ENCODE results near the gene REEP6.

Gene REEP6

DNA sequence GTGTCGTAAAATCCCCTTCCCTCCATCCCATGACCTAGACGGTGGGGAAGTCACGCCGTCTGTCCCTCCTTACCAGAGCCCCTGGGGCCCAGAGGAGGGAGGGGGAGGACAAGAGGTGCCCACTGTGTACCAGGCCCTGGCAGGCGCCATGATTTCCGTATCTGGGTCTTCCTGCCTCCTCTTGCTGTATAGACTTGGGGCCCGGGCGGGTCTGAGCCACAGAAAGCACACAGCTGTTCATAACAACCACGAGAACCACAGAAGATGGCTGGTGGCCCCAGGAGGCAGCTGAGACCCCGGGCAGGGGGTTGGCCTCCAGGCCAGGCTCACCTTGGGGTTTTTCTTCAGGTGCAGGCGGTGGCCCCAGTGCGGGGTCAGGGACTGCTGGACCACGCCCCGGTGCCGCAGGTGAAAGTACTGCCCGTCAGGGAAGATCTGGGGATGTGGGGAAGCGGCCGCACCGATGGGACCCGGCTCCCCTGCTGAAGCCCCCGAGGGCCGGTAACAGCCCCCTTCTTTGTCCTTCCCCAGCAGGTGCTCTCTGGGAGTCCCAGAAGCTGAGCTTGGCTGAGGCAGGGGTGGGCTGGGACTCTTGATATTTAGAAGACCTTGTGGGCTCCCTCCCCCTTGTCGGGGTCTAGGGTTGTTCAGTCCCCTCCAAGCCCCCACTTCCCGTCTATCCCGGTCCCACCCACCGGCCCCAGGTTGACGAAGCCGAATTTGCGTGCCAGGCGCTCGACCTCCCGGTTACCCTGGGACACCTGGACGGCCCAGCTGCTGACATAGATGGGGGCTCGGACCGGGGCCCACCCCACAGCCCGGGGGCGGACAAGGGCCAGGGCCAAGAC, 1.3 kb upstream of the REEP6 start:
- TF ChIP-seq, protein P1, sequence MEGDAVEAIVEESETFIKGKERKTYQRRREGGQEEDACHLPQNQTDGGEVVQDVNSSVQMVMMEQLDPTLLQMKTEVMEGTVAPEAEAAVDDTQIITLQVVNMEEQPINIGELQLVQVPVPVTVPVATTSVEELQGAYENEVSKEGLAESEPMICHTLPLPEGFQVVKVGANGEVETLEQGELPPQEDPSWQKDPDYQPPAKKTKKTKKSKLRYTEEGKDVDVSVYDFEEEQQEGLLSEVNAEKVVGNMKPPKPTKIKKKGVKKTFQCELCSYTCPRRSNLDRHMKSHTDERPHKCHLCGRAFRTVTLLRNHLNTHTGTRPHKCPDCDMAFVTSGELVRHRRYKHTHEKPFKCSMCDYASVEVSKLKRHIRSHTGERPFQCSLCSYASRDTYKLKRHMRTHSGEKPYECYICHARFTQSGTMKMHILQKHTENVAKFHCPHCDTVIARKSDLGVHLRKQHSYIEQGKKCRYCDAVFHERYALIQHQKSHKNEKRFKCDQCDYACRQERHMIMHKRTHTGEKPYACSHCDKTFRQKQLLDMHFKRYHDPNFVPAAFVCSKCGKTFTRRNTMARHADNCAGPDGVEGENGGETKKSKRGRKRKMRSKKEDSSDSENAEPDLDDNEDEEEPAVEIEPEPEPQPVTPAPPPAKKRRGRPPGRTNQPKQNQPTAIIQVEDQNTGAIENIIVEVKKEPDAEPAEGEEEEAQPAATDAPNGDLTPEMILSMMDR (IDR thresholded peaks at IDR 0.05) = no peak

DNA sequence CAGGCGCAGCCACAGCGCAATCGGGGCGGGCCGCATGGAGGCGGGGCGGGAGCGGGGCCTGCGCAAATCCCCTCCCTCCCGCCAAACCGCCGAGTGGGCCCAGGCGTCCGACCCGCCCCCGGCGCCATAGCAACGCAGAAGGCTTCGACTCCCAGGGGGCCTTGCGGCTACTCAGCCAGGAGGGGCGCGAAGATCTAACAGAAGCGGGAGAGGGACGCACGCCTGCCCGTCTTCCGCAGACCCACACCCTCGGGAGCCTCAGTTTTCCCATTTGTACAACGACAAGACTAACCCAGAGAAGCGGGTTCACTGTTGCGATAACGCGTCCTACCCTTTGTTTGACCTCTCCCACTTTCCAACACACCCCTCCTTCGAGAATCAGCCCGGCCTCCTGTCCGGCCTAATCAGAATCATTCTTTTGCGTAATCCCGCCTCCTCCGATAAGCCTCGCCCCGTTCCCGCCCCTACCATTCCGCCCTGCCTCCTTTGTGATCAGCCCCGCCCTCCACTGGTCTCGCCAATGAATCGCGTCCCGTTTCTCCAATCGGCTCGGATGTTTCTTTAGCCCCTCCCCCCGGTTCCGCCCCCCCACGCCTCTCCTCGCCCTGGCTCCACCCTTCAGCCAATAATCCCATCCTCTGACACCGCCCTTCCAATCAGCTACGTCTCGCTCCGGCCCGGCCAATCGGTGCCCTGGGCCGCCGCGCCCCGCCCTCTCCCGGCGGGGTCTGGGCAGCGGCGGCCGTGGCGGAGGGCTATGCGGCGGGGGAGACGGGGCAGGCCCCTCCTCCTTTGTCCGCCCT, 469 bp upstream of the REEP6 start, which contains the start of gene PCSK4:
Gene PCSK4 (minus strand): TSS at position 40 of the 803 bp plus-strand sequence. CDS start 4 bp downstream, at position 36.
- TF ChIP-seq, protein P1 (IDR thresholded peaks at IDR 0.05) = no peak

DNA sequence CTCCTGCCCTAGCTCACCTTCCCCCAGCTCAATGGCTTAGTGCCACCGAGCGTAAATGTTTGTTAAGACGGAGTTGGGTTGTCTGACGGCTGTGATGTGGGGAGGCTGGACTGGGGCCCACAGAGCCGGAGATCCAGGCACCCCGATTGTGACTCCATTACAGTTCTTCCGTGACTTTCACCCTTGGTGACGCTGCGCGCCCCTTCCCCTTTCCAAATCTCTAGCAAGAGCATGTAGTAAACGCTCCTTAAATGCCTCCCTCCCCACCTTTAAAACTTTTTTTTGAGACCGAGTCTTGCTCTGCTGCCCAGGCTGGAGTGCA, 829 bp downstream of the REEP6 start:
- TF ChIP-seq, protein P1 (IDR thresholded peaks at IDR 0.05) = no peak

DNA sequence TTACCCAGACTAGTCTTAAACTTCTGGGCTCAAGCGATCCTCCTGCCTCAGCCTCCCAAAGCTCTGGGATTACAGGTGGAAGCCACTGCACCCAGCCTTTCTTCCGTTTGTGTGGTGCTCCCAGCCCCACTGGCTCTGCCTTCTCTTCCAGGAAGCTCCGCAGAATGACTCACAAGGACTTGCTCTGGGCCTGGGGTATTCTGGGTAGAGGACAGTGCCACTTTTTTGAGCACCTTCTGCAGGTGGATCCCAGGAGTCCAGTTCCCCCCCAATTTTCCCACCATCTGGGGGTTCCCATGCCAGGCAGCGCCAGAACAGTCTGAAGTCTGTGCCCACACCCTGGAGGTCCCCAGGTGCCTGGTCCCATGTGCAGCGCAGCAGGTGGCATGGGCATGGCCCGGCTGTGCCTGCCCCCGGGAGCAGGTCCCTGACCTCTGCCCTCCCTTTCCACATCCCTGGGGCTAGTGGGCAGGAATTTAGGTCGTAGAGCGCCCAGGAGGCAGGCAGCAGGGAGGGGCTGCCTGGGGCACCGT, 1.6 kb downstream of the REEP6 start:
- TF ChIP-seq, protein P1 (IDR thresholded peaks at IDR 0.05) = no peak

DNA sequence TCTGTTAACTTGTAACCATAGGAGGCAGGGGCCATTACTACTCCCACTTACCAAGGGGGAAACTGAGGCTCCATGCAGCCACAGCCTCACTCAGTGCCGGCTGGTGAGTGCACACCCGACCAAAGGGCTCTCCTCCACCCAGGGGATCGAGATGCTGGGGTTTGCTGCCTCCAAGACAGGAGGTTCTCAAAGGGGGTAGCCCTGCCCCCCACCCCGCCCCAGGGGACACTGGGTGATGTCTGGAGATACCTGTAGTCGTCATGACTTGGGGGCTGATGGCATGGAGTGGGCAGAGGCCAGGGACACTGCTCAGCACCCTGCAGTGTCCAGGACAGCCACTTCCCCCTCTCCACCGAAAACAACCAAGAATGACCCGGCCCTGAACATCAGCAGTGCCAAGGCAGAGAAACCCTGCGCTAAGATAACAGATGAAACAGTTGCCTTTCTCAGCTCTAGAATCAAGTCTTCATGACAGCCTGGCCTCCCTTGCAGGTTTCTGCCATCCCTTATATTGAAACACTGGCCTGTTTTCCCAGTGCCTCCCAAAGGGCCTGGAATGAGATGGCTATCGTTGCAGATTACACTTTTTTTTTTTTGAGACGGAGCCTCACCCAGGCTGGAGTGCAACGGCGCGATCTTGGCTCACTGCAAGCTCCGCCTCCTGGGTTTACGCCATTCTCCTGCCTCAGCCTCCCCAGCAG, 3.3 kb downstream of the REEP6 start:
- TF ChIP-seq, protein P1 (IDR thresholded peaks at IDR 0.05) = no peak

DNA sequence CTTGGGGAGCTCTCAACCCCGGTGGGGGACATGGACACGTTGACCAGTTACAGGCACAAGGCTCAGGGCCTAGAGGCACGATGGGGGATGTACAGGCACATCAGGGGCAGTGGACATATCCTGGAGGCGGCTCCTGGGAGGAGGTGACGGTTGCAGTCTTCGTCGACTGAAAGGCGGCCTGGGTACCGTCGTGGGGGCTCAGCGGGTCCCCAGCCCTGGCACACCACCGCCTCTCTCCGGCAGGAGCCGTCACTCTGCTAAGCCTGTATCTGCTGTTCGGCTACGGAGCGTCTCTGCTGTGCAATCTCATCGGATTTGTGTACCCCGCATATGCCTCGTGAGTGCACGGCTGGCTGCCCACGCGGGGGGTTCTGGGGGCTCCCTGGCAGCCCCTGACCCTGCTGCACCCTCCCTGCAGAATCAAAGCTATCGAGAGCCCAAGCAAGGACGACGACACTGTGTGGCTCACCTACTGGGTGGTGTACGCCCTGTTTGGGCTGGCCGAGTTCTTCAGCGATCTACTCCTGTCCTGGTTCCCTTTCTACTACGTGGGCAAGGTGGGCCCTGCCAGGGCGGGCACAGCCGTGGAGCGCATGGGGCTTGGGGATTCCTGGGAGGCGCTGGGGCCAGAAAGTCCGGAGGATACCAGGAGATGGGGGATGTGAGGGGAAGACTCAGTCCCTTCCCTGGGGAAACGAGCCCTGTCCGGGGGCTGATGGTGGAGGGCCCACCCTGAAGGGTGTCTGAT, 4.2 kb downstream of the REEP6 start:
- TF ChIP-seq, protein P1 (IDR thresholded peaks at IDR 0.05) = no peak

Data from LNCAP (cell line).